ENCODE results near the gene TOB2. TPM values are rescaled to one million over a fixed set of nuclear protein-coding genes. Genes with fewer than 3 reads are reported as not detected.
"Not testable (repeated sequence)": the region's sequence is repeated elsewhere in the genome, so short reads cannot be mapped to it uniquely, and the experiment has no call there.

Gene TOB2
- total and polyA plus RNA-seq, 12 donors = 26.4 to 84.9 (median 39.8) TPM

- intact Hi-C loops (cut with DNase I) = loop anchor here in 1 of 10 donors (2.0 kb wide), 1 partner anchor 34 kb away; no protein-coding TSS in a partner anchor
- WGBS, 2 donors = 0% methylated on average over 35 of the region's 35 CpGs
- Histone ChIP-seq H3K27ac (peak overlapping the region; percentile 98 to 100 (median 100)), H3K36me3 (peaks cover 0 to 42% (median 10%) of the 10 kb centered on the region in 9 donors), H3K9me3 (no peaks in the 10 kb centered on the region), H3K4me1 (peaks cover 11 to 56% (median 50%) of the 10 kb centered on the region in 9 donors), H3K4me3 (peak overlapping the region; percentile 82 to 99 (median 96)), H3K27me3 (no peaks in the 10 kb centered on the region)
- DNase-seq (peak; percentile 88 to 92), ATAC-seq (peak; percentile 42 to 71 (median 64))
- TF ChIP-seq CTCF (IDR thresholded peaks at IDR 0.05) = no peak
Observed at GRCh38 chr22:41444360-41445128, 2.1 kb downstream of the TOB2 start.

GRCh38 chr22:41442240-41442792, 4.3 kb downstream of the TOB2 start:
- Histone ChIP-seq H3K27ac (peak overlapping the region in 2 of 10 donors; percentile 26 to 100), H3K36me3 (peaks cover 0 to 63% (median 12%) of the 10 kb centered on the region in 9 donors), H3K27me3 (no peaks in the 10 kb centered on the region), H3K9me3 (no peaks in the 10 kb centered on the region), H3K4me3 (peak overlapping the region in 1 of 10 donors; percentile 0), H3K4me1 (peaks cover 15 to 68% (median 57%) of the 10 kb centered on the region in 9 donors)
- ATAC-seq = no peak
- 66 to 67% methylated on average over 2 of the region's 2 CpGs for WGBS, 2 donors
- no peak for DNase-seq
- no peak for TF ChIP-seq CTCF (IDR thresholded peaks at IDR 0.05)
- intact Hi-C loops (cut with DNase I) = no loop called here

- Histone ChIP-seq H3K27ac (peak overlapping the region in 5 of 10 donors; percentile 10 to 47 (median 26)), H3K36me3 (peaks cover 0 to 81% (median 29%) of the 10 kb centered on the region in 9 donors), H3K4me1 (peaks cover 18 to 86% (median 72%) of the 10 kb centered on the region in 9 donors)
- ATAC-seq; H3K4me3 ChIP-seq; intact Hi-C loops (cut with DNase I); H3K9me3 ChIP-seq; DNase-seq; H3K27me3 ChIP-seq: not testable (repeated sequence)
- WGBS, 2 donors = 62 to 64% methylated on average over 5 of the region's 5 CpGs
Observed at GRCh38 chr22:41440511-41440910, 6.1 kb downstream of the TOB2 start.

- intact Hi-C loops (cut with DNase I) = no loop called here
- no peaks in the 10 kb centered on the region for H3K27me3 ChIP-seq
- ATAC-seq = no peak
- H3K9me3 ChIP-seq = no peaks in the 10 kb centered on the region
- no peak for DNase-seq
- WGBS, 2 donors = 75 to 85% methylated on average over 7 of the region's 7 CpGs
- H3K27ac ChIP-seq = peak overlapping the region in 1 of 10 donors; percentile 26
- no peak for TF ChIP-seq CTCF (IDR thresholded peaks at IDR 0.05)
- no peak overlapping the region for H3K4me3 ChIP-seq
- H3K36me3 ChIP-seq = peaks cover 0 to 96% (median 45%) of the 10 kb centered on the region in 9 donors
- H3K4me1 ChIP-seq = peaks cover 21 to 95% (median 74%) of the 10 kb centered on the region in 9 donors
Observed at GRCh38 chr22:41437198-41437597, 9.4 kb downstream of the TOB2 start.

All from heart right ventricle (tissue), 16 donors.